VCaP (cell line): Measurements from ENCODE around the gene ADAMTS7.
"Not testable (repeated sequence)": the region's sequence is repeated elsewhere in the genome, so short reads cannot be mapped to it uniquely, and the experiment has no call there.

ENCODE experiments used
- H3K27ac ChIP-seq: fragments of 450-650 bp; 2 replicates; pipeline ENCODE4 v1.5.1; 2017
- CTCF ChIP-seq: fragments of 450-650 bp; conservative IDR thresholded peaks from 2 replicates; pipeline ENCODE4 v1.5.1; 2017; ENCODE audit warnings: mild to moderate bottlenecking, moderate library complexity

ADAMTS7 gene

GRCh38 chr15:78739206-78739605 is 72.1 kb downstream of the ADAMTS7 start:
- TF ChIP-seq CTCF: no peak
- no peak overlapping the region for H3K27ac ChIP-seq

DNA sequence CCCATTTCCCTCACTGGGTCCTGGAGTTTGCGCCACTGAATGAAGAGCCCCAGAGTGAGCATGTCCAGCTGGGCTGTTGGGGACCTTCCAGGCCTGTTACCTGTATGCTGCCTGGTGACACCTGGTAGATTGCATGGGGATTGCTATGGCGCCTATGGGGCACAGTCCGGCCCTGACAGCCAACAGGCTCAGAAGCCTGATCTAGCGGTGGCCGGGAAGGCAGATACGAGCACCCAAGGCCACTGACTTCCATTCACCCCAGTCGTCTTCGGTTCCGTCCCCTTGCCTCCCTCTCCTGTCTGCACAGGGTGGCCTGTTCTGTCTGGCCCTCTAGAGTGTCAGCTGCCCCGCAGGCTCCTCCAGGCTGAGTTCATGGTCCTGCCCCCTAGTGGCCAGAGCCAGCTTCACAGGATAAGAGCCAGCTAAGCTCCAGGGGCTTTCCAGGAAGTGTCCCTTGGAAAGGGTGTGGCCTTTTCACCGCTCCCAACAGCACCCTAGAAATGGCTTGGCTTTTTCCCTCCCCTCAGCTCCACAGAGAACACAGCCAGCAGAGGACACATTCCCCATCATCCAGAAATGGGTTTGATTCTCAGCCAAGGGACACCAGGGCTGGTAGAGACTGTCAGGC is 73.2 kb downstream of the ADAMTS7 start:
- not testable (repeated sequence) for H3K27ac ChIP-seq

DNA sequence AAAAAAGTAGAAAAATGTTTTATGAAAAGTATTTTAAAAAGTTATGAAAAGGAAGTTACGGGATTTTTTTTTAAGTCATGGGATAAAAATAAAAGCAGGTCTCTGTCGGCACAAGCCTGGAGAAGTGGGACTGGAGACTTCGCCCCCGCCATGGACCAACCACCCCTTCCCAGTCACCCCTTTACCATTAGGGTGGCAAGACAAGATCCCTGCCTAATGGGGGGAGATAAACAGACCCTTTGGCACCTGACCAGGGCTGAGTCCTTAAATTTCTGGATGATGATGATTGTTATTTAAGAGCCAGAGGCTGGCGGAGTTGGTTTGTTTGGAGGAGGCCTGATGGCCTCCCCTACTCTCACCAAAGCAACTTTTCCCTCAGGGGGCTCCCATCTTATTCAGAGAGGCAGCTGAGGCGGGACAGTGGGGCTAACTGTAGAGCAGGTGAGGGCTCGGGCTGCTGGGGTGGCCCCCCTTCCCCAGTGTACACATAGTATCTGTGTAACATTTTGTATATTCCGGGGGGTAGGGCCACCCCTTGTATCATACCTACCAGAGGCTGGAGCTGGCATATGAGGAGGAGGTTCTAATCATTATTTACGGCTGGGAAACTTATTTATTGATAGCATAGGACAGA is 74.0 kb downstream of the ADAMTS7 start:
- TF ChIP-seq CTCF: no peak
- H3K27ac ChIP-seq: no peak overlapping the region

DNA sequence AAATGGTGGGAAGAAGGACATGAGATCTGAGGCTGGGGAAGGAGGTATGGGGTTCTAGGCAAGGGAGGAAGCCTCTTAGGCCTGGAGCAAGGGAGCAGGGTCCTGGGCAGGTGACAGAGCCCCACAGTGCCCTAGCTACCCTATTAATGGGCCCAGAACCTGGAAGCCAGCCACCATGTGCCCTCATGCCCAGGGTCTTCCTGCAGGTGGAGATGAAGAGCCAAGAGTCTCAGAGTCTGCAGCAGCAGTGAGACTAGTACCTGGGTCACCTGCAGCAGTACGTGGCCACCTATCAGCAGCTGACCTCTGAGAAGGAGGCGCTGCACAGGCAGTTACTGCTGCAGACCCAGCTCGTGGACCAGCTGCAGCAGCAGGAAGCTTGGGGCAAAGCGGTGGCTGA is 75.0 kb downstream of the ADAMTS7 start:
- TF ChIP-seq CTCF: peak; percentile 27; the same call in 1 of the 2 replicates
- H3K27ac ChIP-seq: not testable (repeated sequence)

GRCh38 chr15:78734451-78735064 is 76.7 kb downstream of the ADAMTS7 start:
- no peak overlapping the region for H3K27ac ChIP-seq
- TF ChIP-seq CTCF: no peak

DNA sequence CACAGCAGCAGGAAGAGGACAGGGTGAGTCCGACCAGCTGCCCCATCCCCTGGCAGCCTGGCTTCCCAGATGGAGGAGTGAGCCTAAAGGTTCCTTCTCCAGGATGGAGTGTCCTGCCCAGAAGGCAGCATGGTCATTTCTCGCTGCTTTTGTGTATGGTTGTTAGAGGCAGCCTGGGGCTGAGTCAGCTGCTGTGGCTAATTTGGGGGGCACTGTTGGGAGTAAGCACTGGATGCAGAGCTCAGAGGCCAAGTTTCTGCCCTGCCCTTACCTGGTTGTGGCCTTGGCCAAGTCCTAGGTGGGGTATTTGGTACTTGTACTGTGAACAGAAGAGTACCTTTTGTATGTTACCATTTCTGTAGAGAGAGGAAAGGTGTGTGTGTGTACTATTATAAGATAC is 78.6 kb downstream of the ADAMTS7 start:
- no peak for TF ChIP-seq CTCF
- no peak overlapping the region for H3K27ac ChIP-seq

DNA sequence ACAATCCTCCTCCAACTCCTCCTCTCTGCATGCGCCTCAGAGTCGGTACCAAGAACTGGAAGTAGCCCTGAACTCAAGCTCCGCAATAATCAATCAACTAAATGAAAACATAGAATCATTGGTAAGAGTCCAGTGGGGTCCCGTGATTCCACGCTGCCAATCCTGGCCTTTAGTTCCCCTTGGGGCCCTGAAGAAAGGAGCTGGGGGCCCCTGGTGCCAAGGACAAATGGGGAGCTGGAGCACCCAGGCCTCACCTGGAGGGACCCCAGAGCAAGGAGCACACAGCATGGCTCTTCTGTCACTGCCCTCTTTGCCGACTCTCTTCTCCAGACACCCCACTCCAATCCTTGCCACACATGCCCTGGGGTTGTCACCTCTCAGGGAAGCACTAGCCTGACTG is 80.3 kb downstream of the ADAMTS7 start:
- no peak for TF ChIP-seq CTCF
- H3K27ac ChIP-seq: no peak overlapping the region

- not testable (repeated sequence) for H3K27ac ChIP-seq
Observed at GRCh38 chr15:78728427-78728826, 82.8 kb downstream of the ADAMTS7 start.
